ENCODE data around the gene TMEM170B. TPM values are rescaled to one million over a fixed set of nuclear protein-coding genes. Genes with fewer than 3 reads are reported as not detected.

TMEM170B gene
- total RNA-seq, 1 experiment from 2014 or later = 1.5 TPM

GRCh38 chr6:11515763-11516162 lies 21.8 kb upstream of the TMEM170B start:
- Histone ChIP-seq H3K4me1 (no peaks in the 10 kb centered on the region), H3K9me3 (replicated peaks) (no peaks in the 10 kb centered on the region), H3K27me3 (no peaks in the 10 kb centered on the region), H3K36me3 (no peaks in the 10 kb centered on the region), H3K27ac (no peak overlapping the region), H3K4me3 (no peak overlapping the region)
- DNase-seq = no peak

GRCh38 chr6:11522812-11523605 lies 14.5 kb upstream of the TMEM170B start:
- DNase-seq = no peak
- no peaks in the 10 kb centered on the region for H3K36me3 ChIP-seq
- H3K27ac ChIP-seq = no peak overlapping the region
- H3K4me1 ChIP-seq = no peaks in the 10 kb centered on the region
- no peak overlapping the region for H3K4me3 ChIP-seq
- no peaks in the 10 kb centered on the region for H3K27me3 ChIP-seq
- H3K9me3 ChIP-seq (replicated peaks) = no peaks in the 10 kb centered on the region

GRCh38 chr6:11525468-11526155 lies 11.9 kb upstream of the TMEM170B start:
- DNase-seq = no peak
- Histone ChIP-seq H3K27ac (no peak overlapping the region), H3K4me1 (no peaks in the 10 kb centered on the region), H3K27me3 (no peaks in the 10 kb centered on the region), H3K4me3 (no peak overlapping the region), H3K9me3 (replicated peaks) (no peaks in the 10 kb centered on the region), H3K36me3 (no peaks in the 10 kb centered on the region)

DNA sequence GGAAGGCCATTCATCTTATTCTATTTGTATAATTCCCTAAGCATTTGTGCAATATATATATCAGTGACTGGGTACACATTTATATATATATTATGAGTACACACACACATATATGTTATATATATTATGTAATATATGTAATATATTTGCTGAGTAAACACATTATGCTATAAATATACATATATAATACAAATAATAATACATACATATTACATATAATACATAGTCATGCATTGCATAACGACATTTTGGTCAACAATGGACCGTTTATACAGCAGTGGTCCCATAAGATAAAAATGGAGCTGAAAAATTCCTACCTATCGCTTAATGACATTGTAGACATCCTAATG lies 11.4 kb upstream of the TMEM170B start:
- Histone ChIP-seq H3K9me3 (replicated peaks) (no peaks in the 10 kb centered on the region), H3K4me1 (no peaks in the 10 kb centered on the region), H3K27ac (no peak overlapping the region), H3K4me3 (no peak overlapping the region), H3K27me3 (no peaks in the 10 kb centered on the region), H3K36me3 (no peaks in the 10 kb centered on the region)
- no peak for DNase-seq

GRCh38 chr6:11527274-11527870 lies 10.2 kb upstream of the TMEM170B start:
- Histone ChIP-seq H3K4me1 (no peaks in the 10 kb centered on the region), H3K27me3 (no peaks in the 10 kb centered on the region), H3K36me3 (no peaks in the 10 kb centered on the region), H3K4me3 (no peak overlapping the region), H3K27ac (no peak overlapping the region), H3K9me3 (replicated peaks) (no peaks in the 10 kb centered on the region)
- no peak for DNase-seq

GRCh38 chr6:11528996-11529395 lies 8.6 kb upstream of the TMEM170B start:
- no peak overlapping the region for H3K27ac ChIP-seq
- no peaks in the 10 kb centered on the region for H3K36me3 ChIP-seq
- no peaks in the 10 kb centered on the region for H3K9me3 ChIP-seq (replicated peaks)
- H3K27me3 ChIP-seq = no peaks in the 10 kb centered on the region
- DNase-seq = no peak
- H3K4me3 ChIP-seq = no peak overlapping the region
- H3K4me1 ChIP-seq = no peaks in the 10 kb centered on the region

GRCh38 chr6:11532097-11532496 lies 5.5 kb upstream of the TMEM170B start:
- H3K4me1 ChIP-seq = no peaks in the 10 kb centered on the region
- H3K4me3 ChIP-seq = no peak overlapping the region
- no peak overlapping the region for H3K27ac ChIP-seq
- H3K9me3 ChIP-seq (replicated peaks) = no peaks in the 10 kb centered on the region
- DNase-seq = no peak
- H3K36me3 ChIP-seq = no peaks in the 10 kb centered on the region
- H3K27me3 ChIP-seq = no peaks in the 10 kb centered on the region

DNA sequence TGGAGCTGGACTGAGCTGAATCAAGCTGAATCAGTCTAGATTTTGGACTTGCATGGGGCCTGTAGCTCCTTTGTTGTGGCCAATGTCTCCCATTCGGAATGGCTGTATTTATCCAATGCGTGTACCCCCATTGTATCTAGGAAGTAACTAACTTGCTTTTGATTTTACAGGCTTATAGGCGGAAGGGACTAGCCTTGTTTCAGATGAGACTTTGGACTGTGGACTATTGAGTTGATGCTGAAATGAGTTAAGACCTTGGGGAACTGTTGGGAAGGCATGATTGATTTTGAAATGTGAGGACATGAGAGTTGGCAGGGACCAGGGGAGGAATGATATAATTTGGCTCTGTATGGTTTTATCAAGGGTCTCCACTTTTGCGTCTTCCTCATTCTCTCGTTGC lies 3.0 kb upstream of the TMEM170B start:
- no peaks in the 10 kb centered on the region for H3K4me1 ChIP-seq
- H3K36me3 ChIP-seq = no peaks in the 10 kb centered on the region
- peaks cover 3% of the 10 kb centered on the region; the same call in 1 of the 2 replicates for H3K27me3 ChIP-seq
- H3K4me3 ChIP-seq = no peak overlapping the region
- no peaks in the 10 kb centered on the region for H3K9me3 ChIP-seq (replicated peaks)
- no peak overlapping the region for H3K27ac ChIP-seq
- no peak for DNase-seq

DNA sequence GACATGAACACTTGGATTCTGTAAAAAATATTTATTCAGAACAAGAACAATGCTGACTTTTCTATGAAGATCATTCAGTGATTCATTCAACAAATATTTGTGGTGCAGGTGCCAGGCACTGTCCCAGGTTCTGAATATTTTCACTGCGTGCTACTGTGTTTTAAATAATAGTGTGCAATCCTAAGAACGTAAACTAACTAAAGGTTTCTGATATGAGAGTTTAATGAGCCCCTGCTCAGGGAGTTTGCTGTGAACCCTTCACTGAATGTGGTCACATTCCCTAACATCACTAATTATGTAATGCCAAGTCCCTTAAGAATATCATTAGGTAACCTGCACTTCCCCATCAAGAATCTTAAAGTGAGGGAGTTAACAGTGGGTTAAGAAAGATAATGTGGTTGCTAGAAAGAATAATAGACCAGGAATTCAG lies 1.7 kb upstream of the TMEM170B start:
- H3K27ac ChIP-seq = no peak overlapping the region
- H3K27me3 ChIP-seq = peaks cover 3% of the 10 kb centered on the region; the same call in 1 of the 2 replicates
- H3K36me3 ChIP-seq = no peaks in the 10 kb centered on the region
- no peaks in the 10 kb centered on the region for H3K9me3 ChIP-seq (replicated peaks)
- no peak overlapping the region for H3K4me3 ChIP-seq
- H3K4me1 ChIP-seq = no peaks in the 10 kb centered on the region
- peak in 1 of 2 experiments; percentile 22 for DNase-seq

- H3K4me1 ChIP-seq = no peaks in the 10 kb centered on the region
- H3K36me3 ChIP-seq = no peaks in the 10 kb centered on the region
- peak in 1 of 2 experiments; percentile 9 for DNase-seq
- H3K27me3 ChIP-seq = peaks cover 3% of the 10 kb centered on the region; the same call in 1 of the 2 replicates
- no peaks in the 10 kb centered on the region for H3K9me3 ChIP-seq (replicated peaks)
- no peak overlapping the region for H3K27ac ChIP-seq
- H3K4me3 ChIP-seq = peak overlapping the region; percentile 78
Observed at GRCh38 chr6:11536795-11537194, 754 bp upstream of the TMEM170B start.

GRCh38 chr6:11538052-11538818 lies 686 bp downstream of the TMEM170B start:
- DNase-seq = peak; percentile 2 to 3
- Histone ChIP-seq H3K4me1 (no peaks in the 10 kb centered on the region), H3K4me3 (peak overlapping the region; percentile 78), H3K27me3 (peaks cover 3% of the 10 kb centered on the region; the same call in 1 of the 2 replicates), H3K9me3 (replicated peaks) (no peaks in the 10 kb centered on the region), H3K27ac (no peak overlapping the region), H3K36me3 (no peaks in the 10 kb centered on the region)

GRCh38 chr6:11538819-11539468 lies 1.4 kb downstream of the TMEM170B start:
- no peaks in the 10 kb centered on the region for H3K36me3 ChIP-seq
- H3K4me1 ChIP-seq = no peaks in the 10 kb centered on the region
- H3K27me3 ChIP-seq = peaks cover 3% of the 10 kb centered on the region; the same call in 1 of the 2 replicates
- peak in 1 of 2 experiments; percentile 3 for DNase-seq
- peak overlapping the region; percentile 78 for H3K4me3 ChIP-seq
- no peak overlapping the region for H3K27ac ChIP-seq
- H3K9me3 ChIP-seq (replicated peaks) = no peaks in the 10 kb centered on the region

GRCh38 chr6:11542863-11543262 lies 5.3 kb downstream of the TMEM170B start:
- Histone ChIP-seq H3K27ac (no peak overlapping the region), H3K9me3 (replicated peaks) (no peaks in the 10 kb centered on the region), H3K4me3 (no peak overlapping the region), H3K36me3 (no peaks in the 10 kb centered on the region), H3K4me1 (no peaks in the 10 kb centered on the region), H3K27me3 (peaks cover 3% of the 10 kb centered on the region; the same call in 1 of the 2 replicates)
- no peak for DNase-seq

DNA sequence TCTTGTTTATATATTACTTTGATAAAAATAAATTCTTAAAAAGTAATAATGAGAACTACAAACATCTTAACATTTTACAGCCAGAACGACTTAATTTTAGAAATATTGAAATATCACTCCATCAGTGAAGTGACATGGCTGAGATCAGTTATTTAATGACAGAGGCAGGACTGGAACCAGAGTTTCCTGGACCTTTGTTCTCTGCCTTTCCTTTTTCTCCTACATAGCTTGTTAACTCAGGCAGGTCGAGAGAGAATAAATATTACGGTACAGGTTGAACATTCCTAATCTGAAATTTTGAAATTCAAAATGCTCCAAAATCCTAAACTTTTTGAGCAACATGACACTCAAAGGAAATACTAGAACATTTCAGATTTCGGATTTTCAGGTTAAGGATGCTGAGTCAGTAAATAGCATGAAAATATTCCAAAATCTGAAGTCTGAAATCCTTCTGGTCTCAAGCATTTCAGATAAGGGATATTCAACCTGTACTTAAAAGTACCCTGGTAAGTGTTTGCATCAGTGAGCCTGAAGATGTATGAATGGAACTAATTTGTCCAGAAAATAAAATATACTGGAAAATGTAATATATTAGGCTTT lies 6.5 kb downstream of the TMEM170B start:
- H3K27ac ChIP-seq = no peak overlapping the region
- no peak for DNase-seq
- no peak overlapping the region for H3K4me3 ChIP-seq
- no peaks in the 10 kb centered on the region for H3K4me1 ChIP-seq
- no peaks in the 10 kb centered on the region for H3K9me3 ChIP-seq (replicated peaks)
- H3K27me3 ChIP-seq = no peaks in the 10 kb centered on the region
- H3K36me3 ChIP-seq = no peaks in the 10 kb centered on the region
